ENCODE data around the gene KCNH4. TPM values are rescaled to one million over a fixed set of nuclear protein-coding genes. Genes with fewer than 3 reads are reported as not detected.
A peak's percentile ranks its signal among the peaks of the same experiment; 100 is the strongest.

Gene KCNH4
- total RNA-seq, 2 experiments from 2014 or later, result 0.05 to 0.08 TPM

DNA sequence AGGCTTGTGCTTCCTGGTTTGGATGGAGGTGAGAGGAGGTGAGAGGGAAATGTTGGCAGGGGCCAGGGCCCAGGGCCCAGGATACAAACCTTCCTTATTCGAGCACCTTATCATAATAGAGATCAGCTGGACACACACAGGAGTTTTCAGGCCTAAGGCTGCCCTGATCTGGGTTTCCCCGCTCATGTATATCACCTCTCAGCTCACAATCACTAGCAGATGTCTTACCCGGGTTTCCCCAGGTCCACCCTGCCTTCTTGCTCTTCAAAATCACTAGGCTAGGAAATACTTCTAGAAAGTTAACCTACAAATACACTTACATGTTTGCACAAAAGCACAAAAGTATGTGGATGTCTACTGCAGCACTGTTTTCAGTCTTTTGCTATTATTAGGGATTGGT lies 54.1 kb downstream of the KCNH4 start:
- no peak for DNase-seq
- Mint-ChIP-seq H3K4me1 (peaks cover 14% of the 10 kb centered on the region), H3K36me3 (ENCODE audit: low read depth) (peaks cover 68% of the 10 kb centered on the region), H3K27ac (no peak overlapping the region), H3K27me3 (no peaks in the 10 kb centered on the region), H3K4me3 (no peak overlapping the region), H3K9me3 (no peaks in the 10 kb centered on the region)
- CTCF ChIA-PET, result no interaction called here
- POLR2A ChIA-PET, result no interaction called here

DNA sequence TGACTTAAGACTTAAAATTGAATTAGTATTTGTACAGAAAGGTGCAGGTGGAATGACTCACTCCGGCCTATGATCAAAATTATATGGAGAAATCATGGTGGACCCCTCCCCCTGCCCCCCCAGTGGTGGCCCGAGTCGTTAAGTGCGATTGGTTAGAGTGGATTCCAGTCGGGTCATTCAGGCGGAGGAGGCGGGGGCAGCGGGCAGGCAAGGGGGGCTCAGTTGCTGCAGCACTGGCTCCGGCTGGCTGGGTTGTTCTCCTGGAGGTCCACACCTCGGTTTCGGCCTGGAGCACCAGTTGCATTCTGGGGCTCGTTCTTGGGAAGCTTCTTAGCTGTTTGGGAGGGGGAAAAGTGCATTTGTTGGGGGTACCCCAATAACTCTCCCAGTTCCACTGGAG lies 55.4 kb downstream of the KCNH4 start:
- DNase-seq, result no peak
- H3K27ac Mint-ChIP-seq, result no peak overlapping the region
- H3K9me3 Mint-ChIP-seq, result no peaks in the 10 kb centered on the region
- H3K4me3 Mint-ChIP-seq, result no peak overlapping the region
- CTCF ChIA-PET, result no interaction called here
- H3K4me1 Mint-ChIP-seq, result peaks cover 9% of the 10 kb centered on the region
- POLR2A ChIA-PET, result interaction anchor here (0.5 kb wide), 1 partner anchor 189 kb away, joined by 3 read pairs; no protein-coding TSS in a partner anchor
- no peaks in the 10 kb centered on the region for H3K27me3 Mint-ChIP-seq
- H3K36me3 Mint-ChIP-seq (ENCODE audit: low read depth), result peaks cover 59% of the 10 kb centered on the region

DNA sequence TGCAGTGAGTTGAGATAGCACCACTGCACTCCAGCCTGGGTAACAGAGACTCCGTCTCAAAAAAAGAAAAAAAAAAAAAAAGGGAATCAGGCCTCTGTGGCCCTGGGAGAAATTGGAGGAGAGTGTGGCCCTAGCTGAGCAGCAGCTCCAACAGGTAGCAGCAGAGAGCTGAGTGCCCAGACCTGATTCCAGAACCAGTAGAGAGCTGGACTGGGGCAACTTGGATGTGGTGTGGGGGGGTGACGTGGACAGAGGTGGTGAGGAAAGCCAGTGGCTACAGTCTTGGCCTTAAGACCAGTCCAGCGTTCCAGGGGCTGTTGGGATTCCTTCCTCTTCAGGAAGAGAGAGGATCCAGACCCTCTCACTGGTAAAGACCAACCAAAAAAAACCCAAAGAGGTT lies 56.7 kb downstream of the KCNH4 start:
- DNase-seq, result no peak
- H3K27me3 Mint-ChIP-seq, result no peaks in the 10 kb centered on the region
- H3K27ac Mint-ChIP-seq, result no peak overlapping the region
- POLR2A ChIA-PET, result interaction anchor here (1.2 kb wide), 1 partner anchor 12 kb away, joined by 3 read pairs; the partner anchor contains the start of gene DHX58
- peaks cover 47% of the 10 kb centered on the region for H3K36me3 Mint-ChIP-seq (ENCODE audit: low read depth)
- CTCF ChIA-PET, result interaction anchor here (0.7 to 0.8 kb wide), 3 partner anchors 23 to 849 kb away, joined by 3 to 4 read pairs (median 3); no protein-coding TSS in a partner anchor
- peaks cover 17% of the 10 kb centered on the region for H3K4me1 Mint-ChIP-seq
- H3K9me3 Mint-ChIP-seq, result no peaks in the 10 kb centered on the region
- H3K4me3 Mint-ChIP-seq, result no peak overlapping the region

DNA sequence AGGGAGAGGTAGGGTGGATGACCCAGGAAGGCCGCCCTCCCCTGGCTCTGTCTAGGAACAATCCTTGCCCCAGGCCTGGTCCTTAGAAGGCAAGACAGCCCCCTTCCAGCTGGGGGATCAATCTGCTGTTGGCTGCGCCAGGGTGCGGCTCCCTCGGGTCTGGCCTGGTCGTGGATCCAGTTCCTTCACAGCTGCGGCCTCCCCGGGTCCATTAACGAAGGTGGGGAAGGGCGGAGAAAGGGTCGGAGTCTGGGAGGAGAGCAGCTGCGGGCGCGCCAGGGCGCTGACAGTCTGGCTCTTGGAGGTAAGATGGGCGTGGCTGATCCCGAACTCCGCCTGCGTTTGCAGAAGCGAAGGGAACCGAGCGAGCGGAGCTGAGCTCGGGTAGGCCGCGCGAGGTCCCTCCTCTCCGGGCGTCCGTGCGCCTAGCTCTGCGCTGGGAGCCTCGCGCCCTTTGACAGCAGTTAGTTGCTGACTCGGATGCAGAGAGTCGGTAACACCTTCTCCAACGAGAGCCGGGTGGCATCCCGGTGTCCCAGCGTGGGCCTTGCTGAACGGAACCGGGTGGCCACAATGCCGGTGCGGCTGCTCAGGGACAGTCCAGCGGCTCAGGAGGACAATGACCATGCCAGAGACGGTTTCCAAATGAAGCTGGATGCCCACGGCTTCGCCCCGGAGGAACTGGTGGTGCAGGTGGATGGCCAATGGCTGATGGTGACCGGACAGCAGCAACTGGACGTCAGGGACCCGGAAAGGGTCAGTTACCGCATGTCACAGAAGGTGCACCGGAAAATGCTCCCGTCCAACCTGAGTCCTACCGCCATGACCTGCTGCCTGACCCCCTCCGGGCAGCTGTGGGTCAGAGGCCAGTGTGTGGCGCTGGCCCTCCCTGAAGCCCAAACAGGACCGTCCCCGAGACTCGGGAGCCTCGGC lies 58.3 kb downstream of the KCNH4 start, which contains the start of gene HSPB9:
TSS of gene HSPB9 (plus strand) at position 434 of the 933 bp plus-strand sequence. CDS start at position 481, 47 bp downstream.
- H3K27ac Mint-ChIP-seq, result no peak within 1 kb of the TSS
- no peaks in the 10 kb centered on the region for H3K9me3 Mint-ChIP-seq
- peaks cover 33% of the 10 kb centered on the region for H3K36me3 Mint-ChIP-seq (ENCODE audit: low read depth)
- CTCF ChIA-PET, result no interaction called here
- H3K4me3 Mint-ChIP-seq, result peak within 1 kb of the TSS; percentile 61
- H3K27me3 Mint-ChIP-seq, result no peaks in the 10 kb centered on the region
- DNase-seq, result no peak
- POLR2A ChIA-PET, result interaction anchor here (0.9 to 5.4 kb wide), 3 partner anchors 10 to 106 kb away, joined by 4 to 47 read pairs (median 41); partner anchors contain the start of genes DHX58 and DNAJC7
- peaks cover 29% of the 10 kb centered on the region for H3K4me1 Mint-ChIP-seq

DNA sequence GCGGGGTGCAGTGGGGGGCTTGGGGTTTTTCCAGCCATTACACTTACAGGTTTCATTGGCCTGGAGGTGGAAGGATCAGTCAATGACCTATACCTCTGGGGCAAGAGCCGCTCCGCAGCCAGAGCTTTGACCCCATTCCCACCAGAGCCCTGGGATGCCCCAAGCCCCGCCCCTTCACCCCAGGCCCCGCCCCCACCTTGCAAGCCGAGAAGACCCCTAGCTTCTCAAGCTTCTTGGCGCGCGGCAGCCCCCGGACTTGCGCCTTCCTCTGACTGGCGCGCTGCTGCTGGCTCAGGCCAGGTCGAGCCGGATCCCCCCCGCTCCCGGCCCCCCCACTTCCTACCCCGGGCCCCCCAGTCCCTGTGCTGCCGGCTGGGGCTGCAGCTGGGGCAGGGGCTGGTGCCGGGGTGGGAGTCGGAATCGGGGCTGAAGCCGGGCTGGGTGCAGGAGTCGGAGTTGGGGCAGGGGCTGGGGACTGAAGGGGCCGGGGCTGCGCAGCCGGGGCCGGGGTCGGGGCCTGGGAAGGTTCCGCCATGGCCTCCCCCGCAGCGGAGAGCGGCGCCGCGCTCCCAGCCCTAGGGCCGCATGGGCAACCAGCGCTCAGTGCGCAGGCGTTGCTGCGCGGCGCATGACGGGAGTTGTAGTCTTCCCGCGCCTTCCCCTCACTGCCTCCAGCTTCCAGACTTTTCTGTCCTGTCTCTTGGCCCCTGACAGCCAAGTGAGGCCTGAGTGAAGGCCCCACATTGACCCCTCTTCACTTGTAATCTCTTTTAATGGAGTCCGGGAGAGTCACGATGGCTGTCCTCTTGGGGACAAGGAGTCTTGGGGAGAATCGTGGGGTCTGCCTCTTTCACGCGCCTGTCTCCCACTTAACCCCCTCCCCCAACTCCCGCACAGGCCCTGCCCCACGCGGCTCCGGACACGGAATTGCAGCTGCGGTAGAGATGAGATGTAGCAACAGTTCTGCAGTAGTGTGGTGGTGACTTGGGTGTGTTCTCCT lies 59.9 kb downstream of the KCNH4 start, which contains the start of gene KAT2A:
TSS of gene KAT2A (minus strand) at position 598 of the 1,000 bp plus-strand sequence. CDS start at position 535, 63 bp downstream.
- H3K9me3 Mint-ChIP-seq, result no peaks in the 10 kb centered on the region
- peak; percentile 80 for DNase-seq
- peaks cover 37% of the 10 kb centered on the region for H3K4me1 Mint-ChIP-seq
- POLR2A ChIA-PET, result interaction anchor here (0.7 to 5.4 kb wide), 18 partner anchors 9 to 268 kb away, joined by 3 to 47 read pairs (median 5); partner anchors contain the start of genes CNP, DHX58, DNAJC7 and KCNH4
- H3K36me3 Mint-ChIP-seq (ENCODE audit: low read depth), result peaks cover 28% of the 10 kb centered on the region
- H3K27me3 Mint-ChIP-seq, result no peaks in the 10 kb centered on the region
- H3K27ac Mint-ChIP-seq, result peak within 1 kb of the TSS; percentile 54
- CTCF ChIA-PET, result interaction anchor here (0.6 to 4.5 kb wide), 6 partner anchors 12 to 285 kb away, joined by 3 to 32 read pairs (median 4); no protein-coding TSS in a partner anchor
- peak within 1 kb of the TSS; percentile 61 for H3K4me3 Mint-ChIP-seq

DNA sequence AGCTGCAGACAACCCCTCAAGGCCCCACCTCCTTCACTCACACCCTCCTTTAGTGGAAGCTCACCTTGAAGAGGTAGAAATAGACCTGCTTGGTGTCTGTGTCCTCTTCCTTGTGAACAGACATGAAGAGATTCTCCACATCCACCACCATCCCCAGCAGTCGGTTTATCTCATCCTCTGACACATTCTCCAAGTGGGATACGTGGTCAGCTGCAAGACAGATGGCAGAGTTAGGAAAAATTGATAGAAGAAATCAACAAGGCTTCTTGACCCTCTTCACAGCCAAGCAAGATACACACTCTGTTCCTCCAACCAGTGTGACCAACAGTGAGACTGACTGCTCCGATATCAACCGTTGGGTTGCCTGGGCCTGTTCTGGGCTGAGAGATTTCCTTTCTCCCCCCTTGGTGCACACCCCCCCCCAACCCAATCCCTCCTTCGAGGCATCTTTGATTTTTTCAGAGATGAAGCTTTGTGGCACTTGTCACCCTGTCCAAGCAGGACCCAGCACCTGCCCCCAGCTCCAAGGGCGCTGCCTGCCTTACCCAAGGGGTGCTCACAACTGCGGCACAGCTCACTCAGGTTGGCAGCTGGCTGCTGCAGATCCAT lies 60.7 kb downstream of the KCNH4 start:
- POLR2A ChIA-PET, result interaction anchor here (0.7 to 5.4 kb wide), 18 partner anchors 9 to 268 kb away, joined by 3 to 47 read pairs (median 5); partner anchors contain the start of genes CNP, DHX58, DNAJC7 and GHDC
- Mint-ChIP-seq H3K9me3 (no peaks in the 10 kb centered on the region), H3K27me3 (no peaks in the 10 kb centered on the region), H3K4me1 (peaks cover 42% of the 10 kb centered on the region), H3K4me3 (peak overlapping the region; percentile 61), H3K36me3 (ENCODE audit: low read depth) (peaks cover 24% of the 10 kb centered on the region), H3K27ac (peak overlapping the region; percentile 54)
- CTCF ChIA-PET, result interaction anchor here (0.6 to 4.5 kb wide), 9 partner anchors 12 to 286 kb away, joined by 3 to 32 read pairs (median 4); partner anchors contain the start of gene KCNH4
- DNase-seq, result no peak

DNA sequence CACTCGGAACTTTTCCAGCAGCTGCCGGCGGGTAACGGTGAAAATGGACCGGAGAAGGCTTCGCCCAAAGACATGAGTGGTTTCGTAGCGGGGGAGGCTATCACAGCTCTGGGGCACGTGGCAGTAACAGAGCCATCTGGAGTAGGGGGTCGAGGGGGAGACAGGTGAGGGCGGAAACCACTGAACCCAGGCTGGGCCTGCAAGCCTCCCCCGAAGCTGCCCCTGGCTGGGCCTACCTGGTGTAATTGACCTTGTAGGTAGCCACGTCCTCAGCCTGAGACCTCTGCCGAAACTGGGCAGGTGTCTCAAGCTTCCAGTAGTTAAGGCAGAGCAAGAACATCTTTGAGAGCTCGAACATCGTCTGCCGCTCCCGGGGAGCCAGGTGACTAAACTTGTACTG lies 61.6 kb downstream of the KCNH4 start:
- ChIA-PET POLR2A (interaction anchor here (1.2 to 5.4 kb wide), 5 partner anchors 8 to 102 kb away, joined by 3 to 47 read pairs (median 8); partner anchors contain the start of genes DHX58, DNAJC7, GHDC and NKIRAS2), CTCF (interaction anchor here (0.8 to 4.5 kb wide), 11 partner anchors 11 to 157 kb away, joined by 3 to 32 read pairs (median 4); partner anchors contain the start of genes GHDC, KCNH4 and NKIRAS2)
- peaks cover 49% of the 10 kb centered on the region for H3K4me1 Mint-ChIP-seq
- no peaks in the 10 kb centered on the region for H3K9me3 Mint-ChIP-seq
- H3K27ac Mint-ChIP-seq, result no peak overlapping the region
- H3K36me3 Mint-ChIP-seq (ENCODE audit: low read depth), result peaks cover 22% of the 10 kb centered on the region
- H3K27me3 Mint-ChIP-seq, result no peaks in the 10 kb centered on the region
- no peak overlapping the region for H3K4me3 Mint-ChIP-seq
- DNase-seq, result no peak

DNA sequence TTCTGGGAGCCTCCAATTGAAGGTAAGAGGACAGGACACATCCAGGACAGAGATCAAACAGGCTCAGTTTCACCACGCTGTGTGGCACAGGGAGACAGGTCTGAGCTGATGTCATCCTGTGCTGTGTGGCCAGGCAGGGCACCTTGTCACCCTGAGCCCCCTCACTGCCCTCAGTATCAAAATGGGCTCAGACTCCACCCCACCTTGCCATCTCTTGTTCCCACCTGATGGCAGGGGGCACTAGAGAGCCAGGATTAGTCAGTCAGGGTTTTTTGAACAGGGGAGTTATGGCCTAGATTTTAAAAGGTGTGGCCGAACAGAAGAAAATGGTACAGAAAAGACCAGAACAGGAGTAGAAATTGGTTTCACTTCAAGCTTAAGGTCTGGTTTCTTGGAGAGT lies 62.4 kb downstream of the KCNH4 start:
- ChIA-PET CTCF (interaction anchor here (0.6 to 4.5 kb wide), 14 partner anchors 10 to 184 kb away, joined by 3 to 32 read pairs (median 4); partner anchors contain the start of genes GHDC, KCNH4 and NKIRAS2), POLR2A (interaction anchor here (1.0 to 5.4 kb wide), 5 partner anchors 35 to 153 kb away, joined by 3 to 41 read pairs (median 4); partner anchors contain the start of genes DNAJC7 and NKIRAS2)
- H3K9me3 Mint-ChIP-seq, result no peaks in the 10 kb centered on the region
- H3K27ac Mint-ChIP-seq, result peak overlapping the region; percentile 34
- H3K27me3 Mint-ChIP-seq, result no peaks in the 10 kb centered on the region
- peaks cover 54% of the 10 kb centered on the region for H3K4me1 Mint-ChIP-seq
- DNase-seq, result peak; percentile 57
- H3K36me3 Mint-ChIP-seq (ENCODE audit: low read depth), result peaks cover 22% of the 10 kb centered on the region
- no peak overlapping the region for H3K4me3 Mint-ChIP-seq

DNA sequence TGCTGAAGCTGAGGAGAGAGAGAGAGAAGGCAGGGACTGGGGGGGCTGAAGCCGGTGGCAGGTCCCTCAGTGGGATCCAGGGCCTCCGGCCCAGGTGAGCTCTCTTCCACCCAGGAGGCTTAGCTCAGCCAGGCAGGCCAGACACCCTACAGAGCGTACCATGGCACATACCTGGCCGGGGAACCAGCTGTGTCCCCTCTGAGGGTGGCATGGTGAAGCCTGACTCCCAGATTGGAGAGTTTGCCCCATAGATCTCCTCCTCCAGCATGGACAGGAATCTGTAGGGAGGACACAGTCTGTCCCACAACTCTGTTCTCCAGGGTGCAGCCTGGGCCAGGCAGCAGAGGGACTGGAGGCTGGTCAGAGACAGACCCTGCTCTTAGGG lies 62.8 kb downstream of the KCNH4 start:
- ChIA-PET CTCF (interaction anchor here (0.6 to 4.5 kb wide), 14 partner anchors 10 to 184 kb away, joined by 3 to 32 read pairs (median 4); partner anchors contain the start of genes KCNH4 and NKIRAS2), POLR2A (interaction anchor here (0.6 to 5.4 kb wide), 7 partner anchors 15 to 152 kb away, joined by 3 to 41 read pairs (median 3); partner anchors contain the start of gene DNAJC7)
- H3K4me1 Mint-ChIP-seq, result peaks cover 57% of the 10 kb centered on the region
- peak overlapping the region; percentile 34 for H3K27ac Mint-ChIP-seq
- H3K9me3 Mint-ChIP-seq, result no peaks in the 10 kb centered on the region
- peaks cover 20% of the 10 kb centered on the region for H3K36me3 Mint-ChIP-seq (ENCODE audit: low read depth)
- H3K4me3 Mint-ChIP-seq, result no peak overlapping the region
- no peak for DNase-seq
- H3K27me3 Mint-ChIP-seq, result no peaks in the 10 kb centered on the region

DNA sequence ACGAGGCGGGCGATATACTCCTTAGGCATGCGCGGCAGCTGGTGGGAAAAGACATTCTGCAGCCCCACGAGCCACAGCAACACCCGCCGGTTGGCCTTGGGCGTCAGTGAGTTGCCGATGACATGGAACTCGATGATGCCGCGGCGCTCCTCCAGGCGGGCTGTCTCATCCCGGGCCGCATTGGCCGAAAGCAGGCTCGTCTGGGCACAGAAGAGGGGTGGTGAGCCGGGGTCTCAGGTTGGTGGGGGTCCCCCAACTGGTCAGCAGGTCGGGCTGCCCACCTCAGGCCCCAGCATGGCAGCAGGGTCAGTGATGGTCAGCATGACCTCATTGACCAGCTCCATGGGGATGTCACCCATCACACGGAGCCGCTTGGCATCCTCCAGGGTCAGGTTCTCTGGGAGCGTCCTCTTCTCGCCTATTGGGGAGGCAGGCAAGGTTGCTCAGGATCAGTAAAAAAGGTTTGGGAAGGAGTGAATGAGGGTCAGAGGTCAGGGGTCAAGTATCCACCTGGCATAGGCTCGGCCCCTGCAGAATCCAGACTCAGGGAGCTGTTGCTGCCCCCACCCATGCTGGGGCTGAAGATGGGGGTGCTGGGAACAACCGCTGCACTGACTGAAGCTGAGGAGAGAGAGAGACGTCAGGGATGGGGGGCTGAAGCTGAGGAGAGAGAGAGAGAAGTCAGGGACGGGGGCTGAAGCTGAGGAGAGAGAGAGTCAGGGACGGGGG lies 63.4 kb downstream of the KCNH4 start:
- POLR2A ChIA-PET, result interaction anchor here (0.6 to 5.4 kb wide), 7 partner anchors 16 to 152 kb away, joined by 3 to 41 read pairs (median 3); partner anchors contain the start of gene DNAJC7
- H3K4me3 Mint-ChIP-seq, result no peak overlapping the region
- peaks cover 19% of the 10 kb centered on the region for H3K36me3 Mint-ChIP-seq (ENCODE audit: low read depth)

More for the DNA sequence above, 63.4 kb downstream of the KCNH4 start:
- no peaks in the 10 kb centered on the region for H3K27me3 Mint-ChIP-seq
- peaks cover 61% of the 10 kb centered on the region for H3K4me1 Mint-ChIP-seq
- no peaks in the 10 kb centered on the region for H3K9me3 Mint-ChIP-seq
- DNase-seq, result no peak
- CTCF ChIA-PET, result interaction anchor here (0.6 to 4.5 kb wide), 11 partner anchors 13 to 185 kb away, joined by 3 to 32 read pairs (median 4); partner anchors contain the start of gene NKIRAS2
- H3K27ac Mint-ChIP-seq, result peak overlapping the region; percentile 61
